HG03175 (cell line): Measurements from ENCODE around the gene ARHGAP28.

Source experiments
- ATAC-seq: cut with Tn5 transposase; IDR thresholded peaks from one replicate; pipeline ENCODE4 v1.9.1; 2021; ENCODE audit warnings: mild to moderate bottlenecking, moderate library complexity; ENCODE audit not compliant: unreplicated experiment

The ARHGAP28 gene

GRCh38 chr18:6950641-6951040 is 221.1 kb downstream of the ARHGAP28 start:
- no peak for ATAC-seq

- ATAC-seq: no peak
These were observed 222.0 kb downstream of the ARHGAP28 start for GRCh38 chr18:6951336-6952090.

- no peak for ATAC-seq
These were observed 225.0 kb downstream of the ARHGAP28 start for GRCh38 chr18:6954501-6954900.

GRCh38 chr18:6955304-6955703 is 225.8 kb downstream of the ARHGAP28 start:
- ATAC-seq: no peak

GRCh38 chr18:6956495-6956894 is 227.0 kb downstream of the ARHGAP28 start:
- ATAC-seq: no peak

GRCh38 chr18:6956999-6957398 is 227.5 kb downstream of the ARHGAP28 start:
- no peak for ATAC-seq

- no peak for ATAC-seq
These were observed 229.6 kb downstream of the ARHGAP28 start for GRCh38 chr18:6959110-6959509.

GRCh38 chr18:6960124-6960523 is 230.6 kb downstream of the ARHGAP28 start:
- ATAC-seq: no peak

GRCh38 chr18:6960656-6961055 is 231.1 kb downstream of the ARHGAP28 start:
- ATAC-seq: no peak

GRCh38 chr18:6961331-6961730 is 231.8 kb downstream of the ARHGAP28 start:
- no peak for ATAC-seq

- no peak for ATAC-seq
These were observed 233.3 kb downstream of the ARHGAP28 start for GRCh38 chr18:6962571-6963451.

GRCh38 chr18:6963452-6964097 is 234.1 kb downstream of the ARHGAP28 start:
- no peak for ATAC-seq
